Natural killer cell (primary cell): ENCODE data around the gene CIAO2B. TPM values are rescaled to one million over a fixed set of nuclear protein-coding genes. Genes with fewer than 3 reads are reported as not detected.

Experiments used
- ATAC-seq, 3 donors: fragments of 150-1000 bp in 2 of 3; fragments of 200-7000 bp in 1 of 3; cut with Tn5 transposase; 1 replicate in 1 of 3; 2 replicates in 2 of 3; pipeline ENCODE4 v1.10.0; 2021; ENCODE audit warnings: mild to moderate bottlenecking in 2 of 3, moderate library complexity in 2 of 3
- DNase-seq, 2 donors: peaks; one replicate each; pipeline versions ENCODE4 v3.0.0 to v3.0.0-alpha.2; 2013 to 2021; ENCODE audit warnings: mixed read lengths in 1 of 2
- H3K27ac ChIP-seq: one replicate; pipeline ENCODE4 v1.5.1; 2013; ENCODE audit warnings: mild to moderate bottlenecking, low read length
- H3K27me3 ChIP-seq: one replicate; pipeline ENCODE4 v1.6.1; 2013; ENCODE audit warnings: low read length; ENCODE audit not compliant: control insufficient read depth, insufficient read depth
- H3K36me3 ChIP-seq: one replicate; pipeline ENCODE4 v1.6.1; 2013; ENCODE audit warnings: low read length; ENCODE audit not compliant: control insufficient read depth, insufficient read depth
- H3K4me1 ChIP-seq: one replicate; pipeline ENCODE4 v1.6.1; 2013; ENCODE audit warnings: low read length; ENCODE audit not compliant: control insufficient read depth, insufficient read depth
- H3K4me3 ChIP-seq: one replicate; pipeline ENCODE4 v1.5.1; 2013; ENCODE audit warnings: low read length
- H3K9me3 ChIP-seq: one replicate; pipeline ENCODE4 v1.6.1; 2013; ENCODE audit warnings: low read length; ENCODE audit not compliant: control insufficient read depth, insufficient read depth
- H3K27ac Mint-ChIP-seq, 2 donors: one replicate each; pipeline ENCODE4 v1.8.0; 2022; ENCODE audit warnings: mild to moderate bottlenecking in 2 of 2, mixed read lengths in 2 of 2, moderate library complexity in 1 of 2
- H3K27me3 Mint-ChIP-seq, 2 donors: one replicate each; pipeline ENCODE4 v1.8.0; 2022; ENCODE audit warnings: low read depth in 2 of 2, mixed read lengths in 2 of 2
- H3K36me3 Mint-ChIP-seq: one replicate; pipeline ENCODE4 v1.8.0; 2022; ENCODE audit warnings: mixed read lengths
- H3K4me1 Mint-ChIP-seq, 2 donors: one replicate each; pipeline ENCODE4 v1.8.0; 2022; ENCODE audit warnings: mixed read lengths in 2 of 2
- H3K4me3 Mint-ChIP-seq: one replicate; pipeline ENCODE4 v1.8.0; 2022; ENCODE audit warnings: mild to moderate bottlenecking, moderate library complexity, mixed read lengths
- H3K9me3 Mint-ChIP-seq, 2 donors: one replicate each; pipeline ENCODE4 v1.8.0; 2022; ENCODE audit warnings: mixed read lengths in 2 of 2
- CTCF ChIP-seq: fragments of 200-600 bp; IDR thresholded peaks from one replicate; pipeline ENCODE4 v1.8.0; 2022; ENCODE audit warnings: antibody characterized with exemption
- WGBS: methylation state at CpG from one replicate; pipeline ENCODE4 v1.1.7; 2013; ENCODE audit warnings: missing lambda C conversion rate; ENCODE audit not compliant: insufficient coverage; 5-methylcytosine and 5-hydroxymethylcytosine counted together
- intact Hi-C: fragments of 100-400 bp; cut with micrococcal nuclease; formaldehyde crosslinking; loops from one replicate; pipeline ENCODE4 v1.14.2; 2022
- total RNA-seq, 4 donors: library from RNA; stranded (reverse); fragments of 120-200 nt in 1 of 4; gene quantifications; one replicate each; pipeline versions ENCODE4 v1.2.3 to v1.2.4, GENCODE V29; 2013 to 2022

The CIAO2B gene
- total RNA-seq, 3 donors from 2014 or later (not counting 1 experiment from before 2014, with no cell fraction given): 57.2 to 62.8 (median 60.0) TPM

GRCh38 chr16:66950971-66951790 lies 17.0 kb upstream of the CIAO2B start:
- DNase-seq (no peak), ATAC-seq (no peak)
- Histone ChIP-seq H3K27me3 (peaks cover 33% of the 10 kb centered on the region), H3K9me3 (no peaks in the 10 kb centered on the region), H3K27ac (no peak overlapping the region), H3K4me3 (no peak overlapping the region), H3K4me1 (peaks cover 20% of the 10 kb centered on the region), H3K36me3 (no peaks in the 10 kb centered on the region)
- no peak overlapping the region for H3K4me3 Mint-ChIP-seq
- H3K36me3 Mint-ChIP-seq: peaks cover 7% of the 10 kb centered on the region
- H3K4me1 Mint-ChIP-seq: peaks cover 23 to 28% of the 10 kb centered on the region in 2 donors
- TF ChIP-seq CTCF: no peak
- H3K27me3 Mint-ChIP-seq: peaks cover 32 to 38% of the 10 kb centered on the region in 2 donors
- no peaks in the 10 kb centered on the region for H3K9me3 Mint-ChIP-seq
- WGBS: 64% methylated on average over 3 of the region's 4 CpGs
- intact Hi-C loops: loop anchor here (1.0 kb wide), 1 partner anchor 56 kb away; no protein-coding TSS in a partner anchor
- no peak overlapping the region for H3K27ac Mint-ChIP-seq

- intact Hi-C loops: no loop called here
- peaks cover 7% of the 10 kb centered on the region for H3K36me3 Mint-ChIP-seq
- Histone ChIP-seq H3K27ac (no peak overlapping the region), H3K4me3 (no peak overlapping the region), H3K9me3 (no peaks in the 10 kb centered on the region), H3K27me3 (peaks cover 33% of the 10 kb centered on the region), H3K36me3 (no peaks in the 10 kb centered on the region), H3K4me1 (peaks cover 20% of the 10 kb centered on the region)
- TF ChIP-seq CTCF: no peak
- no peak for ATAC-seq
- peak overlapping the region; percentile 45 for H3K4me3 Mint-ChIP-seq
- peaks cover 23 to 28% of the 10 kb centered on the region in 2 donors for H3K4me1 Mint-ChIP-seq
- 56% methylated on average over 2 of the region's 2 CpGs for WGBS
- no peaks in the 10 kb centered on the region for H3K9me3 Mint-ChIP-seq
- H3K27ac Mint-ChIP-seq: no peak overlapping the region
- H3K27me3 Mint-ChIP-seq: peaks cover 32 to 38% of the 10 kb centered on the region in 2 donors
- no peak for DNase-seq
Measured at GRCh38 chr16:66950437-66950836, 16.2 kb upstream of the CIAO2B start.

GRCh38 chr16:66949472-66949871 lies 15.3 kb upstream of the CIAO2B start:
- Histone ChIP-seq H3K27me3 (peaks cover 33% of the 10 kb centered on the region), H3K27ac (no peak overlapping the region), H3K4me3 (no peak overlapping the region), H3K4me1 (peaks cover 20% of the 10 kb centered on the region), H3K36me3 (no peaks in the 10 kb centered on the region), H3K9me3 (no peaks in the 10 kb centered on the region)
- H3K4me3 Mint-ChIP-seq: peak overlapping the region; percentile 40
- intact Hi-C loops: no loop called here
- no peak overlapping the region for H3K27ac Mint-ChIP-seq
- H3K27me3 Mint-ChIP-seq: peaks cover 32 to 38% of the 10 kb centered on the region in 2 donors
- ATAC-seq (no peak), DNase-seq (no peak)
- H3K9me3 Mint-ChIP-seq: no peaks in the 10 kb centered on the region
- H3K4me1 Mint-ChIP-seq: peaks cover 23 to 28% of the 10 kb centered on the region in 2 donors
- H3K36me3 Mint-ChIP-seq: peaks cover 7% of the 10 kb centered on the region
- 79% methylated on average over 6 of the region's 6 CpGs for WGBS
- no peak for TF ChIP-seq CTCF
